ENCODE results near the gene NFKBIE.

The NFKBIE gene

DNA sequence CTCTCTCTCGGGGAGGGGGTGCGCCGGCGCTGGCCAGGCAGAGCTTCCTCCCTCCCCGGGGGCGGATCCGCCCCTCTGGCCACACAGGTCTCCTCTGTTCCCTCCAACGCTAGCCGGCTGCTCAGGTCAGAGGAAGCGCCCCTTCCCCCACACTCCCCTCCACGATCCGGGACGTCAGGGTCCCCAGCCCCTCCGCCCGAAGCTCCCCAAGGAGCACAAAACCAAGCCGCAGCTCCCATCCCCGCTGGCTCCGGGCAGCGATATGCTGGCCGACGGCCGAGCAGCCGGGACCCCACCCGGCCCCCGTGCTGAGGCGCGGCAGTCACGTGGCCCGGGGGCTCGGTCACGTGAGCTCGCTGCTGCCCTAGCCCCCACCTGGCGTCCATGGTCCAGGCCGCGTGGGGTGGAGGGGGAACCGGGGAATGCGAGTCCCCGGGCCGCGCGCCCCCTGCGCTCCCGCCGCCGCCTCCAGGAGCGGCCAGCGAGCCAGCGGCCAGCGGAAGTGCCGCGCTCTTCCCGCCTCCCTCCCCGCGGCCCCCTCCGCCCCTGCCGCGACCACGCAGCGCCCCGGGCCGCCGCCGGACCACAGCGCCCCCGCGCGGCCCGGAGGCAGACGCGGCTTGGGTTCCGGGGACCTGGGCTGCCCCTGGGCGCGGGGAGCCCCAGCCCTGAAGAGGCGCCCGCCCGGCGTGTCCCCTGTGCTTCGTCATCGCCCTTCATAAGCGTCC lies 8.2 kb downstream of the NFKBIE start, which contains the start of gene SLC35B2:
SLC35B2 (minus strand) TSS at position 504 of the 728 bp plus-strand sequence; CDS start at position 386, 118 bp downstream.
- peak; percentile 65 for DNase-seq

DNA sequence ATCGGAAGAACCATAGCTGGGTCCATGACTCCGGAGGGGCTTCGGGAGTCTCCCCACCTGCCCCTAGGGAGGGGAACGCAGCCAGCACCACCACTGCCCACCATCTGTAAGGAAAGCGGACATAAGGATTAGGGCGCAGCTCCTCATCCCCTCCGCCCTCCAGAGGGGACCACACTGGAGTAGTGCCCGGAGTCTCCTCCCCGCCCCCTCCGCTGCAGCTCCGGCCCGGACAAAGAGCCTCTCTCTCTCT lies 8.7 kb downstream of the NFKBIE start:
- DNase-seq = no peak

DNA sequence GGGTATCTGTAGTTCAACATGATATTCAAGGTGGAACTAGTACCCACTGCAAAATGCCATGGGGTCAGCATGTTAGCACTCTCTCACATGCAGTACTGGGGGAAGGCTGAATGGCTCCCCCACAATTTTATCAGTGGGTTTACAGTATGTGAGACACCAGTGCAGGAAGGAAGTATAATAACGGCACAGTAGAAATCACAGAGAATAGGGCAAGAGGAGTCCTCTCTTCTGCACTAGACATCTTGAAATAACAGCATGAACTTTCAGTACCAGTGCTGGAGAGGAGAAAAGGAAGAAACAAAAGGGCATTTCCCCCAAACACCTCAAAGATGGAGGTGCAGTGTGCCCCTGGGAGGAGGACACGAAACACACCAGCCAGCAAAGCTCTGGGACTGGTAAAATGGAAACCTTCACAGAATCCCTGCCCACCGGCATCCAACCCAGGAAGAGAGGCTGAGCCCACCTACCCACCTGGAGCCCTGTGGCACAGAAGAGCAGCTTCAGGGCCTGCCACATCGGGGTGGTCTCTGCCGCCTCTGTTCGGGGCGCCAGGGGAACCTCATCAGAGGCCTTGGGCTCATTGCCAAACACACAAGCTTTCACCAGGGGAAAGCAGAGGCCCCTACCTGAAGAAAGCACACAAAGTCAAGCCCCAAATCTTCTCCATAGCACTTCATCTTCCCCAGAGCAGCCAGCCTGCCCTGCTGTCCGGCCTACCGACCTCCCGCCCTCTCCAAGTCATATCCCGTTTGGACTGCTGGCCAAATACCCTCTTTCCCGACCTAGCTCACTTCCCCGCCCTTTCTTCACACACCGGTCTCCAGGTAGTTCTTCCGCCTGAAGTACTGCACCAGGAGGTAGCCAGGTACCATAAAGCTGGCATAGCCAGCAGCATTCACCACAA lies 9.2 kb downstream of the NFKBIE start:
- no peak for DNase-seq

DNA sequence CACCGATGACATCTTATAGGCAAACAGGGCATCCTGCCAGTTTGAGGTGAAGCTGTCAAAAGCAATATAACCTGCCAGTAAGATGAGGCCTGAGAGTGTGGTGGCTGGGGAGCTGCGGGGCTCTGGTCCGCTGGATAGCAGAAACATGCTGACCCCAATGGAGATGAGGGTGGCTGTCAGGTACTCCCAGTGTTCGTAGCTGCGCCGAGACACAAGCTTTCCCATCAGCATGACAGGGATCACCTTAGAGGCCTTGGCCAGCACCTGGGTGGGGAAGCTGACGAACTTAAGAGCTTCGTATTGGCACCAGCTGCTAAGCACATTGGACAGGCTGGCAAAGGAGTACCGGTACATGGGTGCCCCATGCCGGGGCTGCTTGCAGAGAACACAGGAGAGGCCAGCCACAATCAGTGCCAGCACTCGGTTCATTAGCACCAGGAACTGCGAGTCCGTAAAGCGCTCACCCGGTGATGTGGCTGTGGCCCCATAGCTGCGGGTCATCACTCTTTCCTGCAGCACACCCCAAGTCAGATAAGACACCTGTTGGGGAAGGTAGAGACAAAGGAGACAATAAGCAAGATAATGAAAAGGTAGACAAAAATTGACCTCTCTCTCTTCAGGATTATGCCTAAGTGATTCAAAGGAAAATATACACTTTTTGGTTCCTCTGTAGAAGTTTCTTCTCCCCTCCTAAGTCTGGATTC lies 10.1 kb downstream of the NFKBIE start:
- DNase-seq = peak; percentile 45

DNA sequence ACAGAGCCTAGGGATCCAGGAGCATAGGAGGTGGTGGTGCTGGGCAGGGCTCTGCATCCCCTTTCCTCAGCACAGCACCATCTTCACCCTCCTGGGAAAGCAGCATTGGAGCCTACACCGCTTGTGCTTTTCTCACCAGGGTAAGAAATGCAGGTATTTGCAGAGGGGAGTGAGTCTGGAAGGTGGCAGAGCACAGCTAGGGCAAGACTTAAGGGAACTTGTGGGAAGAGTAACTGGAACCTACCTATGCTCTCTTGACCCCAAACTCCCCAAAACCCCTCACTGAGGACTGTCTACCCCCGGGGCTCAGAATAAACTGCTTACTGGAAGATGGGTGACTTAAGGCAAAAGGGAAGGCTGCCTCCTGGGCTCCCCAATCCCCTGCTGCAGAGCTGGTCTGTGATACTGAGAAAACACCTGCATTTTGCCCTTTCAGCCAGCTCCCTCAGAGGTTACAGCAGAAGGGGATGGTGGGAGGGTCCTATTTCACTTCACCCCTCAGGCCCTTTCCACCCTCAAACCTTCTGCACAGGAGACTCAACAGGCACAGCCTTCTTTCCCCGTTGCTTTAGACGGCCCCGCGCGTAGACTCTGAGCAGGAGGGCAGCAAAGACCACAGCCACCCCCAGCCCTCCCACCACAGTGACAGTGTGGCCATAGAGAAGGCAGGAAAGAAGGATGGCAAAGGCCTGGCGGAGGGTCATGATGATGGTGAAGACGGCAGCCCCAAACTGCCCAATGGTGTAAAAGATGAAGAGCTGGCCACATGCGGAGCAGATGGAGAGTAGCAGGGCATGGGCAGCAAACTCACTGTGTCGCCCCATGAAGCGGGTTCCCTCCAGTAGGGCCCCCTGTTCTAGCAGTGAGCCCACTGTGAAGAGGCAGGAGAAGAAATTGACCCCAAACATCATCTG lies 10.9 kb downstream of the NFKBIE start:
- peak; percentile 39 for DNase-seq

DNA sequence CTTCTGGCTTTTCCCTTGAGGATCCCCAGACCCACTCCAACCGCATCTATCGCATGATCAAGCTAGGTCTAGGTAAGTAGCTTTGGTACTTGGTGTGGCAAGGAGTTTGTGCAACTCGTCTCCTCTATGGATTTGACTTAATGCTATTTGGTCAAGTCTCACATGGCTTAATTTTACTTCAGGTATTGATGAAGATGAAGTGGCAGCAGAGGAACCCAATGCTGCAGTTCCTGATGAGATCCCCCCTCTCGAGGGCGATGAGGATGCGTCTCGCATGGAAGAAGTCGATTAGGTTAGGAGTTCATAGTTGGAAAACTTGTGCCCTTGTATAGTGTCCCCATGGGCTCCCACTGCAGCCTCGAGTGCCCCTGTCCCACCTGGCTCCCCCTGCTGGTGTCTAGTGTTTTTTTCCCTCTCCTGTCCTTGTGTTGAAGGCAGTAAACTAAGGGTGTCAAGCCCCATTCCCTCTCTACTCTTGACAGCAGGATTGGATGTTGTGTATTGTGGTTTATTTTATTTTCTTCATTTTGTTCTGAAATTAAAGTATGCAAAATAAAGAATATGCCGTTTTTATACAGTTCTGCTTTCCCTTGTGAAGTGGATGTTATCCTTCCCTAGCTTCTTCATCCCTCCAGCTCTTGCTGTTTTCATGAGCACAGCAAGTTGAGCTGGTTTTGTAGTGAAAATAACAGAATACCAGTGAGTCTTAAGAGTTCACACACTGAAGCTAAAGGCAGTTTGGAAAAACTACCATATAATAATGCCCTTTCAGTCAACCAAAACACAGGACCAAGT lies 11.8 kb downstream of the NFKBIE start:
- peak; percentile 38 for DNase-seq

DNA sequence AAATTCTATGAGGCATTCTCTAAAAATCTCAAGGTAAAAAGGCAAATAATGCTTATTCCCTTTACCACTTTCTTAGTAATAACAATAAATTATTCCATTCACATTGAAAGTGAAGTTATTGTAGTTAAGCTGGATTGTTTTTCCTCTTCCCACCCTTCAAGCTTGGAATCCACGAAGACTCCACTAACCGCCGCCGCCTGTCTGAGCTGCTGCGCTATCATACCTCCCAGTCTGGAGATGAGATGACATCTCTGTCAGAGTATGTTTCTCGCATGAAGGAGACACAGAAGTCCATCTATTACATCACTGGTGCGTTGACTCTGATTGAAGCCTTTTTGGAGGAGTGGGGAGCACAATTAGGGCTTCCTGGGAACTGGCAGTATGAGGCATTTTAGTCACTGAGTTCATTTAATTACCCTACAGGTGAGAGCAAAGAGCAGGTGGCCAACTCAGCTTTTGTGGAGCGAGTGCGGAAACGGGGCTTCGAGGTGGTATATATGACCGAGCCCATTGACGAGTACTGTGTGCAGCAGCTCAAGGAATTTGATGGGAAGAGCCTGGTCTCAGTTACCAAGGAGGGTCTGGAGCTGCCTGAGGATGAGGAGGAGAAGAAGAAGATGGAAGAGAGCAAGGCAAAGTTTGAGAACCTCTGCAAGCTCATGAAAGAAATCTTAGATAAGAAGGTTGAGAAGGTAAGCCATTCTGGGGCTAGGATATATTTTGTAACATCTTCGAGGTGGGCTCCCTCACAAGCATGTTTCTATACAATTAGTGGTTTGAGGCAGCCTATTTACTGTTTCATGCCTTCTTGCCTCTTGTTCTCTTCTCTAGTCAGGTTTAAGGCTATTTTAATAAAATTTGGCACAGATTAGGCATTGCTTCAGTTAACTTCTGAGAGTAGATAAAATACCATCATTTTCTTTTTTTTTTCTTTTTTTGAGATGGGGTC lies 13.5 kb downstream of the NFKBIE start:
- no peak for DNase-seq

DNA sequence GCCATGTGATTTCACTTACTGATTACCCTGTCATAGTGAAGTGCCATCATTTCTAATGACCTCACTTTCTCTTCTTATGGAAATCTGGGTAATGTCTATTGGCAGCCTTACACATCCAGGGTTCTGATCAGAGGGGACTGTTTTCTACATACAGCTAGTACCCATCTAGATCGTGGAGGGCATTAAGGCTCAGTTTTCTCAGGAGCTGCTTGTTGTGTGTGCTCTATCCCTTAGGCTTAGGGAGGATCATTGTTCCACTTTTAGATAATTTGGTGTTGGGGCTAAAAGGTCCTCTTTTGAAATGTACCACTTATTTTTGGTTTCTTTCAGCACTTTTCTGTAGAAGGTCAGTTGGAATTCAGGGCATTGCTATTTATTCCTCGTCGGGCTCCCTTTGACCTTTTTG lies 14.6 kb downstream of the NFKBIE start:
- no peak for DNase-seq

DNA sequence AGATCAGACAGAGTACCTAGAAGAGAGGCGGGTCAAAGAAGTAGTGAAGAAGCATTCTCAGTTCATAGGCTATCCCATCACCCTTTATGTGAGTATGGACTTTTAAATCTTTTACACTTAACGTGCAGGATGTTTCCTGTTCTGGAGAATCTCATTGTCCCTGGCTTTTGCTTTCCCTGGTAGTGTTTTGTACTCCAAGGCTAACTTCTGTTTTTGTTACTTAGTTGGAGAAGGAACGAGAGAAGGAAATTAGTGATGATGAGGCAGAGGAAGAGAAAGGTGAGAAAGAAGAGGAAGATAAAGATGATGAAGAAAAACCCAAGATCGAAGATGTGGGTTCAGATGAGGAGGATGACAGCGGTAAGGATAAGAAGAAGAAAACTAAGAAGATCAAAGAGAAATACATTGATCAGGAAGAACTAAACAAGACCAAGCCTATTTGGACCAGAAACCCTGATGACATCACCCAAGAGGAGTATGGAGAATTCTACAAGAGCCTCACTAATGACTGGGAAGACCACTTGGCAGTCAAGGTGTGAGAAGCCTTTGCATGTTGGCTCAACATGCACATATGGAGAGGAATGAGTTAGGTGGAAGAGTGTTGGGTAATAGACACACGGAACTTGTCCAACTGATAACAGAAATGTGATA lies 15.2 kb downstream of the NFKBIE start:
- DNase-seq = no peak

DNA sequence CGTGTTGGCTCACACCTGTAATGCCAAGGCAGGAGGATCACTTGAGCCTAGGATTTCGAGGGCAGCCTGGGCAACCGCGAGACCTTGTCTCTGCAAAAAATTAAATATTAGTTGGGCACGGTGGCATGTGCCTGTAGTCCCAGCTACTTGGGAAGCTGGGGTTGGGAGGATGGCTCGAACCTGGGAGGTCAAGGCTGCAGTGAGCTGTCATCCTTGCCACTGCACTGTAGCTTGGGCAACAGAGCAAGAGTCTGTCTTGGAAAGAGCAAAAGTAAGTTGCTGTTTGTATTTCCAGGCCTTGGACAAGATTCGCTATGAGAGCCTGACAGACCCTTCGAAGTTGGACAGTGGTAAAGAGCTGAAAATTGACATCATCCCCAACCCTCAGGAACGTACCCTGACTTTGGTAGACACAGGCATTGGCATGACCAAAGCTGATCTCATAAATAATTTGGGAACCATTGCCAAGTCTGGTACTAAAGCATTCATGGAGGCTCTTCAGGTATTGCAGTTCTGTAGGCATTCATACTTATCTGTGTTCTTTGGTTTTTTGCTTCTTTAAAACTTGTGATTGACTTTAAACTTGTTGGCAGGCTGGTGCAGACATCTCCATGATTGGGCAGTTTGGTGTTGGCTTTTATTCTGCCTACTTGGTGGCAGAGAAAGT lies 16.1 kb downstream of the NFKBIE start:
- DNase-seq = no peak

DNA sequence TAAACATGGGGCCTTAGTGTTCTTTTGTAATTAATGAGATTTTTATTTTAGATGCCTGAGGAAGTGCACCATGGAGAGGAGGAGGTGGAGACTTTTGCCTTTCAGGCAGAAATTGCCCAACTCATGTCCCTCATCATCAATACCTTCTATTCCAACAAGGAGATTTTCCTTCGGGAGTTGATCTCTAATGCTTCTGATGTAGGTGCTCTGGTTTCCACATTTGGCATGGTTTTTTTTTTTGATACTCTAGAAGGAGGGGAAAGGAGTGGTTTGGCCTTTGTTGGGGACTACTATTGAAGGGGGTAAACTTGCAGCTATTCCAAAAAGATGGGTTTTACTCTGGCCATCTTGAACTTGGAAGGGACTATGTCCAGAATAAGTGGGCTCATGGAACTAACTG lies 16.8 kb downstream of the NFKBIE start:
- DNase-seq = no peak

DNA sequence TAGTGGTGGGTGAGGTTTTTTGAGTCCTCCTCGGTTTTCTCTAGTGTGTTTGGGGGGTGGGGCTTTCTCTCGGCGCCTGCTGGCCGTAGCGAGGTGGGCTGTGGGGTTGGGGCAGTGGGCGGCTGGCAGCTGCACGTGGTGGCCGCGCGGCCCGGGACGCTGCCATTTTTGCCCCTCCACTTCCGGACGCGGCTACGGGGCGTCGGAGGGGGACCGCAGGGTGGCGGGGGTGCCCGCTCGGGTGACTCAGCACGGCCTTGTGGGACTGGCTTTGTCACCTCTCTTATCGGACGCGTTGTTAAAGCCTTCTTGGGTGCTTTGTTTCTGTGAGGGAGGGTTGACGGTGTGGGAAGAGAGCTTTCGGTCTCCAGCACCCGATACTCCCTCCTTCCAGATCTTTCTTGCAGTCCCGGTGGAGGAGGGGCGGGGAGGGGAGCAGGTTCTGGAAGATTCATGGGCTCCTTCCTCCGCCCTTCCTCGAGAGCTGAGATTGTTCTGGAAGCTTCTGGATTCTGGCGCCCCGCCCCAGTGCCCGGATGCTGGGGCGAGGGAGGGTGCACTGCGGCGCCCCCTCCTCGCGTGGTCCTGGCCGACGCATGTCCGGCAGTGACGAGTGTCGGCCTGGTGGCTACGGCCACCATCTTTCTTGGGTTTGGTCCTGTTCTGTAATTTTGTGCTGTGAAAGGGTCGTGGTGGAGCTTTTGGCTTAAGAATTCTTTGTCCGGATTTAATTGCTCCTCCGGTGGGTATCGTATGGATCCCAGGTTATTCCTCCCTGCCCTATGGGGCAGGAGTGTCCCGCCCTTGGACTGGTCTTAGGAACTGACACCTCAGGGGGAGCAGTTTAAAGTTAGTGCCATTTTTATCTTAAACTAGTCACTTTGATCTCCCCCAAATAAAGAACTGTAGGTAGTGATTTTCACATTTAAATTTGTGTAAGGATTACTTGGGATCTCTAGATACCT lies 17.7 kb downstream of the NFKBIE start:
- peak; percentile 86 for DNase-seq

DNA sequence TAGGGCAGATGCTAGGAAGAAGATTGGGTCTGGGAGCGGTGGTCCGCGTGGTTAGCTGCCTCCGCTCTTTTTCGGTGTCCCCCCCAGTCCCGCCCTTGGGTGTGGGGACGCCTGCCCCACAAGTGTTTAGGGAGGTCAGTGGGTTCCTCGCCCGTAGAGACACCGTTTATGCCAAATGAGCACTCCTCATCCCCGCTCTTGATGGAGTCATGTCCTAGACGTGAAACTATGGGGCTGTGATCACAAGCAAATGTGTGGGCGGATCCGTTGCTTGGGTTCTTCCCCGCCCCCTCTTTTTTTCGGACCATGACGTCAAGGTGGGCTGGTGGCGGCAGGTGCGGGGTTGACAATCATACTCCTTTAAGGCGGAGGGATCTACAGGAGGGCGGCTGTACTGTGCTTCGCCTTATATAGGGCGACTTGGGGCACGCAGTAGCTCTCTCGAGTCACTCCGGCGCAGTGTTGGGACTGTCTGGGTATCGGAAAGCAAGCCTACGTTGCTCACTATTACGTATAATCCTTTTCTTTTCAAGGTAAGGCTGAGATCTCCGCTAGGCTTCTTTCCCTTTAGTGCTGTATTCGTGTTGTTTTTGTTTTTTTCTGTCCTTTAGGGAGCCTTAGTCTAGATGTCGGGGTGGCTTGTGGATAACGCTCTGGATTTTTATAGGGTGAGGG lies 18.6 kb downstream of the NFKBIE start, which contains the start of gene HSP90AB1:
HSP90AB1 (plus strand) TSS at position 439 of the 675 bp plus-strand sequence. CDS start 1,529 bp downstream, outside the sequence.
- peak; percentile 88 for DNase-seq

DNA sequence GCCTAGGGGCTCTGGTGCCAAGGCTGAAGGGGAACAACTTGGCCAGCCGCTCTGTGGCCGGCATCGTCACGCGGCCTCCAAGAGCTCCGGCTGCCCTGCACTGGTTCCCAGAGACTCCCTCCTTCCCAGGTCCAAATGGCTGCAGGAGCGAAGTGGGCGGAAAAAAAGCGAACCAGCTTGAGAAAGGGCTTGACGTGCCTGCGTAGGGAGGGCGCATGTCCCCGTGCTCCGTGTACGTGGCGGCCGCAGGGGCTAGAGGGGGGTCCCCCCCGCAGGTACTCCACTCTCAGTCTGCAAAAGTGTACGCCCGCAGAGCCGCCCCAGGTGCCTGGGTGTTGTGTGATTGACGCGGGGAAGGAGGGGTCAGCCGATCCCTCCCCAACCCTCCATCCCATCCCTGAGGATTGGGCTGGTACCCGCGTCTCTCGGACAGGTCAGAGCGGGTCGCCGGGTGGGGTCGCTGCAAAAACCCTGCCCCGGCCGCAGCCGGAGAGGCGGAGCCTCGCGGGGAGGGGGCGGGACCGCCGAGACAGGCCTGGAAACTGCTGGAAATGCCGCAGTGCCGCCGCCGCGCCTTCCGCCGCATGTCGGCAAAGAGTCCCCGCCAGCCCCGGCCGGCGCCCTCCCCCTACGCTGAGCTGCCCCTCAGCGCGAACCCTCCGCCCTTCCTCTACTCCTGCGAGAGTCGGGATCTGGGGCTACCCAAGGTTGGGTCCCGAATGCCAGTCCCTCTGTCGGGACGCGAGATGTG lies 19.3 kb downstream of the NFKBIE start:
- DNase-seq = peak; percentile 90

DNA sequence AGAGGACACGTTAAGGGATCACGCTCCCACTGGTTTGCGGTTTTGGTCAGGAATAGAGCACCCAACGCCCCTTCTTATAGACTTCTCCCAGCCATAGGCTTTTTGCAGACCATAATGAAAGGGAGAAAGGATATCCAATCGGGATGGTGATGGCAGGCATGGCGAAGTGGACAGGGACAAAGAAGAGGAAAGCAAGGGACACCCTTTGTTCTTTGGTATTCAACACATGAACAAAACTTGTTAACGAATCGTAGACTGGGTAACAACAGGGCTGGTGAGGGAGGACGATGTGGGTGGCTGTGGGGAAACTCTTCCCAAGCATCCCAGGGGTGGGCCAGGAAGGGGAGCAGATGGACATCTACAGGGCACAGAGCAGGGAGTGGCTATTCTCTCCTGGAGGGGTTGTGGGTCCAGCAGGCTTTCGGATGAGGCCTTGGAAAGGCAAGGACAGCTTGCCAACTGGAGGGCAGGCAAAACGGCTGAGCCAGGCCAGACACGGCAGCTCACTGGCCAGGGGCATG lies 19.9 kb downstream of the NFKBIE start:
- no peak for DNase-seq

DNA sequence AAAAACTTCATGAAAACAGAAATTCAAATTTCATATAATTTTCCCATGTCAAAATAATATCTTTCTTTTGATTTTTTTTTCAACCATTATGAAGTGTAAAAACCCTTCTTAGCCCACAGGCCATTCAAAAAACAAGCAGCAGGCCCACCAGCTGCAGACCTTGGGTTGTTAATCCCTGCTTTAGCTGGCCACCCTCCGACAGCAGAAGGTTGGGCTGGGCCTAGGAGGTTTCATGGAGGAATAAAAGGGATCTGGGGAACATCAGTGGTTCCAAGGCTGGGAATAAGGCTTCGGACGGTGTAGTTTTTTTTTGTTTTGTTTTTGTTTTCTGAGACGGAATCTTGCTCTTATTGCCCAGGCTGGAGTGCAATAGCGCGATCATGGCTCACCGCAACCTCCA lies 22.0 kb downstream of the NFKBIE start:
- DNase-seq = no peak

Measured in stimulated activated CD4-positive, alpha-beta T cell treated with anti-CD3 and anti-CD28 coated beads, Interleukin-12 subunit alpha, Interleukin-12 subunit beta, amount 100 ng/mL, for 4 hours (primary cell).